Smooth muscle cell (in vitro differentiated cells): ENCODE measurements around the gene HMGN2. TPM values are rescaled to one million over a fixed set of nuclear protein-coding genes. Genes with fewer than 3 reads are reported as not detected.

Experiments
- DNase-seq: peaks from one replicate; lab custom pipeline; 2025; ENCODE audit not compliant: unreplicated experiment; lab: John Stamatoyannopoulos, UW
- H2AFZ ChIP-seq: fragments of 200-600 bp; sonication (generic); 2 replicates; pipeline ENCODE4 v1.6.0; 2016; ENCODE audit warnings: antibody characterized with exemption, low read depth, mild to moderate bottlenecking
- H3F3A ChIP-seq: fragments of 200-600 bp; sonication (generic); 2 replicates; pipeline ENCODE4 v1.6.0; 2017; ENCODE audit warnings: antibody characterized with exemption, low read depth
- H3K27ac ChIP-seq: fragments of 200-600 bp; sonication (generic); 2 replicates; pipeline ENCODE4 v1.5.1; 2016; ENCODE audit warnings: low read depth, mild to moderate bottlenecking
- H3K27me3 ChIP-seq: fragments of 200-600 bp; sonication (generic); 2 replicates; pipeline ENCODE4 v1.6.1; 2016; ENCODE audit warnings: low read depth, mild to moderate bottlenecking
- H3K36me3 ChIP-seq: fragments of 200-600 bp; sonication (generic); 2 replicates; pipeline ENCODE4 v1.5.1; 2016; ENCODE audit warnings: low read depth
- H3K4me1 ChIP-seq: fragments of 200-600 bp; sonication (generic); 2 replicates; pipeline ENCODE4 v1.5.1; 2016; ENCODE audit warnings: low read depth
- H3K4me2 ChIP-seq: fragments of 200-600 bp; sonication (generic); 2 replicates; pipeline ENCODE4 v1.6.0; 2016; ENCODE audit warnings: mild to moderate bottlenecking
- H3K4me3 ChIP-seq: fragments of 200-600 bp; sonication (generic); 2 replicates; pipeline ENCODE4 v1.5.1; 2016; ENCODE audit warnings: mild to moderate bottlenecking
- H3K79me2 ChIP-seq: fragments of 200-600 bp; sonication (generic); 2 replicates; pipeline ENCODE4 v1.6.0; 2016; ENCODE audit warnings: low read depth, mild to moderate bottlenecking
- H3K9ac ChIP-seq: fragments of 200-600 bp; sonication (generic); 2 replicates; pipeline ENCODE4 v1.6.0; 2016; ENCODE audit warnings: low read depth
- H3K9me3 ChIP-seq: fragments of 200-600 bp; sonication (generic); replicated peaks from 2 replicates; pipeline ENCODE4 v1.5.1; 2016; ENCODE audit warnings: low read depth
- H4K20me1 ChIP-seq: fragments of 200-600 bp; sonication (generic); 2 replicates; pipeline ENCODE4 v1.6.0; 2016; ENCODE audit warnings: low read depth
- WGBS: methylation state at CpG from one replicate; pipeline ENCODE4 v1.1.7; 2016; ENCODE audit warnings: low lambda C conversion rate; 5-methylcytosine and 5-hydroxymethylcytosine counted together
- polyA plus RNA-seq: library from polyadenylated mRNA; unstranded; fragments of >200 nt; fragmentation: Nextera tagmentation; extraction: Ambion mirVana; gene quantifications from 2 replicates; pipeline ENCODE4 v1.2.1, GENCODE V29; 2016
- total RNA-seq: library from RNA; depleted of rRNA; stranded (reverse); fragments of >200 nt; gene quantifications from 2 replicates; pipeline ENCODE4 v1.2.3, GENCODE V29; 2014
- TF ChIP-seq, protein P1 (sequence below): fragments of 200-600 bp; sonication (generic); IDR thresholded peaks from 2 replicates; pipeline ENCODE4 v1.5.1; 2017; ENCODE audit warnings: borderline replicate concordance, mild to moderate bottlenecking, antibody characterized with exemption; ENCODE audit not compliant: insufficient read depth, poor library complexity, severe bottlenecking

HMGN2 gene
- total and polyA plus RNA-seq, 2 experiments from 2014 or later, result 170 to 448 TPM

DNA sequence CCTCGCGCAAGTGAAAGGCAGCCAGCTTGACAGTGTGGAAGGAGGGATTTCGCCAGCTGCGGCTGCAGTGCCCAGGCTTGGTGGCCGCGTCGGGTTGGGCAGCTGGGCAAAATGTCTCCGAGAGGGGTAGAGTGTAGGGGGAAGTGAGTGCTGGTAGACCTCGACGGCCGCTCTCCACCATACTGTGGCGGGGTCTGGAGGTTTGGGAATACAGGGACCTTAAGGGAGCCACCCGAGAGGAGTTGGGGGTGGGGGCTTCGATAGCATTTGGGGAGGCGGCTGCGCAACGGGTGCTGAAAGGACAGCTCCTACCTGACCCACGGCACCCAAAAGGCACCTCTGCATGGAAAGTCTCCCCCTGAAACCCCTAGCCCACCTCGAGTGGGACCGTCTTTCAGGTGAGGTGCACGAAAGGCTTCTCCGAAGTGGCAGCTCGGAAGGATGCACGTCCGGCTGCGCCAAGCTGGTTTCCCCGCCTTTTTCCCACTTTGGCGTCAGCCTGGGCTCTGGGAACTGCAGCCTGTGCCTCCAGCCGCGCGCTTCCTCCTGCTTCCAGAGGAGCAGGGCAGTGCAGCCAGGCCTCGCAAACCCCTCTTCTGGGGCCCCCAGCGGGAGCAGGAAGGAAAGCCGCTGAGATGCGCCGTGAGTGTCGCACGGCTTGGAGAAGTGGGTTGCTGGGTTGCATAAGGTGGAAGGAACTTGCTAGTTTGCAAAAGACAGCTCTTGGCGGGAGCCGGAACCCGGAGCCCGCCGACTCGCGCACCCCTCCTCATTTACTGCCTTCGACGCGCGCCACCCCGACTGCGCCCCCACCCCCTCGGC, 531 bp upstream of the HMGN2 start:
- H2AFZ ChIP-seq, result no peak overlapping the region
- H3K4me2 ChIP-seq, result peak overlapping the region; percentile 94
- H3K4me3 ChIP-seq, result peak overlapping the region; percentile 98
- no peak overlapping the region for H3K9ac ChIP-seq
- H3K9me3 ChIP-seq, result no peaks in the 10 kb centered on the region
- no peaks in the 10 kb centered on the region for H3K27me3 ChIP-seq
- peaks cover 46% of the 10 kb centered on the region for H3K4me1 ChIP-seq
- H3K27ac ChIP-seq, result no peak overlapping the region
- peaks cover 15% of the 10 kb centered on the region for H3K79me2 ChIP-seq
- DNase-seq, result peak; percentile 73
- TF ChIP-seq, protein P1, sequence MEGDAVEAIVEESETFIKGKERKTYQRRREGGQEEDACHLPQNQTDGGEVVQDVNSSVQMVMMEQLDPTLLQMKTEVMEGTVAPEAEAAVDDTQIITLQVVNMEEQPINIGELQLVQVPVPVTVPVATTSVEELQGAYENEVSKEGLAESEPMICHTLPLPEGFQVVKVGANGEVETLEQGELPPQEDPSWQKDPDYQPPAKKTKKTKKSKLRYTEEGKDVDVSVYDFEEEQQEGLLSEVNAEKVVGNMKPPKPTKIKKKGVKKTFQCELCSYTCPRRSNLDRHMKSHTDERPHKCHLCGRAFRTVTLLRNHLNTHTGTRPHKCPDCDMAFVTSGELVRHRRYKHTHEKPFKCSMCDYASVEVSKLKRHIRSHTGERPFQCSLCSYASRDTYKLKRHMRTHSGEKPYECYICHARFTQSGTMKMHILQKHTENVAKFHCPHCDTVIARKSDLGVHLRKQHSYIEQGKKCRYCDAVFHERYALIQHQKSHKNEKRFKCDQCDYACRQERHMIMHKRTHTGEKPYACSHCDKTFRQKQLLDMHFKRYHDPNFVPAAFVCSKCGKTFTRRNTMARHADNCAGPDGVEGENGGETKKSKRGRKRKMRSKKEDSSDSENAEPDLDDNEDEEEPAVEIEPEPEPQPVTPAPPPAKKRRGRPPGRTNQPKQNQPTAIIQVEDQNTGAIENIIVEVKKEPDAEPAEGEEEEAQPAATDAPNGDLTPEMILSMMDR, result no peak
- WGBS, result 2% methylated on average over 41 of the region's 52 CpGs
- H4K20me1 ChIP-seq, result peaks cover 60% of the 10 kb centered on the region
- peaks cover 21% of the 10 kb centered on the region for H3F3A ChIP-seq
- peaks cover 6% of the 10 kb centered on the region for H3K36me3 ChIP-seq

DNA sequence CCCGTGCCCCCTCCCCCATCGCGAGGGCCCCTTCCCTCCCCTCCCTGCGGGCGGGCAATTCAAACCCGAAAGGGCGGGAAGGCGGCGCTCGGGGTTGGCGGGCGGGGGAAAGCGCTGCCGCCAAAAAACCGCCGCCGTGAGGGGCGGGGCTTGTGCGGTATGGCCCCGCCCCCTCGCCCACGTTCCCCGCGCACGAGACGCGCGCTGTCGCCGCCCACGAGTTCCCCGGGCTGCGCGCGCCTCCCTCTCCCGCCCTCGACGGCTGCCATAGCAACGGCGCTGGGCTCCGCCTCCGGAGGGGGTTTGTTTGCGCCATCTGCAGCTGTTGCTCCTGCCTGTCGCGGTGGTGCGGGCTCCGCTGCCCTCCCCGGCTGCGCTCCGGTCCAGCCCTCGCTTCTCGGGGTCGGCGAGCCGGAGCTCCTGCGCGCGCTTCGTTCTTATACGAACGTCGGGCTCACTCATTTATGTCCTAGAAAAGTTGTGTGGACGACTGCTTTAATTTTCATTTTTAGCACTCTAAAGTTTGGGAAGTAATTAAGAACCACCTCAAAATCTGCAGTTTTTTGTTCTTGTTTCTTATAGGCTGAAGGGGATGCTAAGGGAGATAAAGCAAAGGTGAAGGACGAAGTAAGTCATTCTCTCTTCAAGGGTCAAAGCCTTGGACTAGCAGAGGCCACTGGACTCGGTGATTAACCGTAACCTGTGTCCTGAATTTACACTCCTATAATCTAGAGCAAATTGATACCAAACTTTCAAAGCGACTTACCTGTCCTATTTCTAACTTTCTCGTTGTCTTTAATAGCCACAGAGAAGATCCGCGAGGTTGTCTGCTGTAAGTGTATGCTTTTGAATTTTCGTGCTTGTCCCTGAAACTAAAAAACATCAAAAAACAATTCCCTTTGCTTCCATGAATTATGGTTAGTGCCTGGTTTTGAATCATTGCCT, 933 bp downstream of the HMGN2 start:
- H3K79me2 ChIP-seq, result peaks cover 15% of the 10 kb centered on the region
- no peaks in the 10 kb centered on the region for H3K27me3 ChIP-seq
- H3K4me1 ChIP-seq, result peaks cover 42% of the 10 kb centered on the region
- TF ChIP-seq, protein P1, result no peak
- H3K9me3 ChIP-seq, result no peaks in the 10 kb centered on the region
- H3K4me2 ChIP-seq, result peak overlapping the region; percentile 94
- DNase-seq, result peak; percentile 87
- peak overlapping the region; percentile 93 for H3K9ac ChIP-seq
- H4K20me1 ChIP-seq, result peaks cover 60% of the 10 kb centered on the region
- peak overlapping the region; percentile 85 for H2AFZ ChIP-seq
- peak overlapping the region; percentile 98 for H3K4me3 ChIP-seq
- H3K36me3 ChIP-seq, result peaks cover 6% of the 10 kb centered on the region
- H3F3A ChIP-seq, result peaks cover 24% of the 10 kb centered on the region
- H3K27ac ChIP-seq, result peak overlapping the region; percentile 93
- 13% methylated on average over 40 of the region's 71 CpGs for WGBS

DNA sequence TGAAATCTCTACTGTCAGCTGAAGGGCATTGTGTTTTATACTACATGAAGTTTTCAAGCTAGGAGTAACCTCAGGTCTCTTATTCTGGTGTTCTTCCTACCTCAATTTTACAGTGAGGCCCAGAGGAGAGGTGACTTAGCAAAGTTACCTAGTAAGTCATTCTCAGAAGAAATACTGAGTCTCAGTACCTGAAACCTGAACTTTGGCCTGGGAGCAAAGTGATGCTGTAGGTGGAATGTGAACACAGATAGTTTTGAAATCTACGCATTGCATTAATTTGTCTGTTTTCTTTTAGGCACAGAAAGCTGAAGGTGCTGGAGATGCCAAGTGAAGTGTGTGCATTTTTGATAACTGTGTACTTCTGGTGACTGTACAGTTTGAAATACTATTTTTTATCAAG, 2.6 kb downstream of the HMGN2 start:
- Histone ChIP-seq H4K20me1 (peaks cover 50% of the 10 kb centered on the region), H3K79me2 (peaks cover 15% of the 10 kb centered on the region), H3K4me3 (no peak overlapping the region), H2AFZ (no peak overlapping the region), H3K27me3 (no peaks in the 10 kb centered on the region), H3K4me2 (no peak overlapping the region), H3K4me1 (peaks cover 27% of the 10 kb centered on the region), H3K36me3 (peaks cover 6% of the 10 kb centered on the region), H3K9ac (no peak overlapping the region), H3F3A (peaks cover 22% of the 10 kb centered on the region), H3K27ac (no peak overlapping the region), H3K9me3 (no peaks in the 10 kb centered on the region)
- TF ChIP-seq, protein P1, result no peak
- DNase-seq, result no peak
- 95% methylated on average over 1 of the region's 1 CpG for WGBS
